HepG2 (cell line): ENCODE data around the gene TBC1D14. TPM values are rescaled to one million over a fixed set of nuclear protein-coding genes. Genes with fewer than 3 reads are reported as not detected.
A peak's percentile ranks its signal among the peaks of the same experiment; 100 is the strongest.

ENCODE experiments used
- MYNN ChIP-seq: sonication (generic); formaldehyde crosslinking; IDR thresholded peaks from 2 replicates; pipeline ENCODE4 v1.4.0; 2020; ENCODE audit warnings: mild to moderate bottlenecking, low read depth, missing genetic modification reagents
- SALL2 ChIP-seq: sonication (generic); formaldehyde crosslinking; IDR thresholded peaks from 2 replicates; pipeline ENCODE4 v1.8.1; 2023; ENCODE audit warnings: mild to moderate bottlenecking, missing genetic modification reagents, inconsistent platforms
- SIN3A ChIP-seq: IDR thresholded peaks from 2 replicates; pipeline ENCODE4 v1.6.1; 2011; ENCODE audit warnings: low read depth, mild to moderate bottlenecking, control low read depth, low read length, borderline replicate concordance
- SKI ChIP-seq: fragments of 450-650 bp; IDR thresholded peaks from one replicate; pipeline ENCODE4 v1.6.1; 2018; ENCODE audit warnings: mild to moderate bottlenecking; ENCODE audit not compliant: partially characterized antibody
- SP1 ChIP-seq, 2 experiments: fragments of 450-650 bp in 1 of 2; sonication (generic) in 1 of 2; formaldehyde crosslinking in 1 of 2; IDR thresholded peaks; 2 replicates each; pipeline versions ENCODE4 v1.4.0 to v1.6.1; 2016 to 2020; ENCODE audit warnings: missing genetic modification reagents in 1 of 2
- ZNF101 ChIP-seq: sonication (generic); formaldehyde crosslinking; IDR thresholded peaks from 2 replicates; pipeline ENCODE4 v1.4.0; 2020; ENCODE audit warnings: mild to moderate bottlenecking, low read depth, missing genetic modification reagents, borderline replicate concordance
- ZNF709 ChIP-seq: sonication (generic); formaldehyde crosslinking; IDR thresholded peaks from 2 replicates; pipeline ENCODE4 v1.5.0; 2020; ENCODE audit warnings: mild to moderate bottlenecking, missing genetic modification reagents
- polyA plus RNA-seq, 8 experiments: library from polyadenylated mRNA; depleted of rRNA in 3 of 8; stranded (reverse) in 7 of 8; unstranded in 1 of 8; fragments of >200 nt; fragmentation: Illumina TruSeq in 4 of 8; extraction: Trizol in 4 of 8; gene quantifications; 2 replicates each; pipeline versions ENCODE4 v1.2.1 to v1.2.3, GENCODE V29; 2011 to 2016; ENCODE audit warnings: low read depth in 4 of 8, missing spikeins in 1 of 8, mixed read lengths in 1 of 8; ENCODE audit not compliant: insufficient read depth in 1 of 8
- total RNA-seq, 5 experiments: library from RNA; depleted of rRNA; stranded (reverse); fragments of >200 nt; fragmentation: Illumina TruSeq; extraction: Trizol; gene quantifications; 2 replicates each; pipeline ENCODE4 v1.2.3, GENCODE V29; 2016; ENCODE audit warnings: low read depth in 1 of 5
- TF ChIP-seq, protein P1 (sequence below): sonication (generic); formaldehyde crosslinking; IDR thresholded peaks from 2 replicates; pipeline ENCODE4 v1.5.0; 2020; ENCODE audit warnings: mild to moderate bottlenecking, missing genetic modification reagents, borderline replicate concordance
- TF ChIP-seq, protein P2 (sequence below): IDR thresholded peaks from 2 replicates; pipeline ENCODE4 v1.6.1; 2016; ENCODE audit warnings: low read depth, control low read depth
- TF ChIP-seq, protein P3 (sequence below): sonication (generic); formaldehyde crosslinking; conservative IDR thresholded peaks from 2 replicates; pipeline ENCODE4 v1.4.0; 2020; ENCODE audit warnings: missing genetic modification reagents
- TF ChIP-seq, protein P4 (sequence below): sonication (generic); formaldehyde crosslinking; IDR thresholded peaks from 2 replicates; pipeline ENCODE4 v1.4.0; 2020; ENCODE audit warnings: missing genetic modification reagents, borderline replicate concordance
- TF ChIP-seq, protein P5 (sequence below): sonication (generic); formaldehyde crosslinking; IDR thresholded peaks from 2 replicates; pipeline ENCODE4 v1.5.0; 2020; ENCODE audit warnings: mild to moderate bottlenecking, missing genetic modification reagents, moderate library complexity

The TBC1D14 gene
- total and polyA plus RNA-seq, 2 of the 13 experiments (the other 11 are each of a cell fraction or from before 2014, with no cell fraction given), result 29.5 to 46.5 TPM

DNA sequence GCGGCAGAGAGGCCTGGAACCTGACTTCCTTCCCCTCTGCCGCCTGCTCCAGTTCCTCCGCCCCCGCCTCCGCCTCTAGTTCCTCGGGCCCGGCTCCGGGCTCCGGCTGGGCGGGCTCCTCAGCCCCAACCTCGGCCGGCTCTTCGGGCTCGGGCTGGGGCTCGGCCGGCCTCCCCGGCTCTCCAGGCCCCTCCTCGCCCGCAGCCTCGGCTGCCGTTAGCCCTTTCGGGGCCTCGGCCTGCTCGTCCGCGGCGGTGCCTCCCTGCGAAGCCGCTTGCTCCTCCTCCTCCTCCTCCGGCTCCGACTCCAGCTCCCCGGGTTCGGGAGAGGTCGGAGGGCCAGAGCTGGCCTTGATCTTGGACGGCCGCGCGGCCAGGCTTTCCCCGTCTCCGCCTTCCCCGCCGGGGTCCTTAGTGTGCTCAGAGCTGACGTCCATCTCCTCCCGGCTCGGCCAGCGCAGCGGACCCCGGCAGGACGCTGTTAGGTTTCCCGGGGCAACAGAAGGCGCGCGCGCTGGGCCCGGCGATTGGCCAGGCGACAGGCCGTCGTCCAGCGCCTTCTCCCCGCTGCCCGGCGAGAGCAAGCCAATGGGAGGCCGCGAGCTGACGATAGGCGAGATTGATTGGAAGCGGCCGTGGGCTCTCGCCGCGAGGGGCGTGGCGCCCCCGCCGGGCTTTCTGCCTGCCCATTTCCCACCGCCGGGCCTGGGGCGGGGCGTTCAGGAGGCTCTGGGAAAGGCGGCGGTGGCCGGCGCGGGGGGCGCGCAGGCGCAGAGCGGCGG is 133.1 kb downstream of the TBC1D14 start (continued):
- TF ChIP-seq ZNF101 (no peak), SIN3A (peak; percentile 99), SP1 (IDR thresholded peaks at IDR 0.05) (no peak), SP1 (CRISPR knock-in tag; IDR thresholded peaks at IDR 0.05) (peak; percentile 81), ZNF709 (CRISPR knock-in tag) (0 out of 2 replicates have a peak, but pooled peaks have one; percentile 25), SALL2 (CRISPR knock-in tag) (peak; percentile 62; the same call in 1 of the 2 replicates), SKI (peak; percentile 26), MYNN (CRISPR knock-in tag) (0 out of 2 replicates have a peak, but pooled peaks have one; percentile 49)
- TF ChIP-seq, protein P1, sequence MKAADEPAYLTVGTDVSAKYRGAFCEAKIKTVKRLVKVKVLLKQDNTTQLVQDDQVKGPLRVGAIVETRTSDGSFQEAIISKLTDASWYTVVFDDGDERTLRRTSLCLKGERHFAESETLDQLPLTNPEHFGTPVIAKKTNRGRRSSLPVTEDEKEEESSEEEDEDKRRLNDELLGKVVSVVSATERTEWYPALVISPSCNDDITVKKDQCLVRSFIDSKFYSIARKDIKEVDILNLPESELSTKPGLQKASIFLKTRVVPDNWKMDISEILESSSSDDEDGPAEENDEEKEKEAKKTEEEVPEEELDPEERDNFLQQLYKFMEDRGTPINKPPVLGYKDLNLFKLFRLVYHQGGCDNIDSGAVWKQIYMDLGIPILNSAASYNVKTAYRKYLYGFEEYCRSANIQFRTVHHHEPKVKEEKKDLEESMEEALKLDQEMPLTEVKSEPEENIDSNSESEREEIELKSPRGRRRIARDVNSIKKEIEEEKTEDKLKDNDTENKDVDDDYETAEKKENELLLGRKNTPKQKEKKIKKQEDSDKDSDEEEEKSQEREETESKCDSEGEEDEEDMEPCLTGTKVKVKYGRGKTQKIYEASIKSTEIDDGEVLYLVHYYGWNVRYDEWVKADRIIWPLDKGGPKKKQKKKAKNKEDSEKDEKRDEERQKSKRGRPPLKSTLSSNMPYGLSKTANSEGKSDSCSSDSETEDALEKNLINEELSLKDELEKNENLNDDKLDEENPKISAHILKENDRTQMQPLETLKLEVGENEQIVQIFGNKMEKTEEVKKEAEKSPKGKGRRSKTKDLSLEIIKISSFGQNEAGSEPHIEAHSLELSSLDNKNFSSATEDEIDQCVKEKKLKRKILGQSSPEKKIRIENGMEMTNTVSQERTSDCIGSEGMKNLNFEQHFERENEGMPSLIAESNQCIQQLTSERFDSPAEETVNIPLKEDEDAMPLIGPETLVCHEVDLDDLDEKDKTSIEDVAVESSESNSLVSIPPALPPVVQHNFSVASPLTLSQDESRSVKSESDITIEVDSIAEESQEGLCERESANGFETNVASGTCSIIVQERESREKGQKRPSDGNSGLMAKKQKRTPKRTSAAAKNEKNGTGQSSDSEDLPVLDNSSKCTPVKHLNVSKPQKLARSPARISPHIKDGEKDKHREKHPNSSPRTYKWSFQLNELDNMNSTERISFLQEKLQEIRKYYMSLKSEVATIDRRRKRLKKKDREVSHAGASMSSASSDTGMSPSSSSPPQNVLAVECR (CRISPR knock-in tag), result peak; percentile 99
- TF ChIP-seq, protein P2, sequence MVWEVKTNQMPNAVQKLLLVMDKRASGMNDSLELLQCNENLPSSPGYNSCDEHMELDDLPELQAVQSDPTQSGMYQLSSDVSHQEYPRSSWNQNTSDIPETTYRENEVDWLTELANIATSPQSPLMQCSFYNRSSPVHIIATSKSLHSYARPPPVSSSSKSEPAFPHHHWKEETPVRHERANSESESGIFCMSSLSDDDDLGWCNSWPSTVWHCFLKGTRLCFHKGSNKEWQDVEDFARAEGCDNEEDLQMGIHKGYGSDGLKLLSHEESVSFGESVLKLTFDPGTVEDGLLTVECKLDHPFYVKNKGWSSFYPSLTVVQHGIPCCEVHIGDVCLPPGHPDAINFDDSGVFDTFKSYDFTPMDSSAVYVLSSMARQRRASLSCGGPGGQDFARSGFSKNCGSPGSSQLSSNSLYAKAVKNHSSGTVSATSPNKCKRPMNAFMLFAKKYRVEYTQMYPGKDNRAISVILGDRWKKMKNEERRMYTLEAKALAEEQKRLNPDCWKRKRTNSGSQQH (CRISPR knock-in tag), result peak; percentile 67
- TF ChIP-seq, protein P3, sequence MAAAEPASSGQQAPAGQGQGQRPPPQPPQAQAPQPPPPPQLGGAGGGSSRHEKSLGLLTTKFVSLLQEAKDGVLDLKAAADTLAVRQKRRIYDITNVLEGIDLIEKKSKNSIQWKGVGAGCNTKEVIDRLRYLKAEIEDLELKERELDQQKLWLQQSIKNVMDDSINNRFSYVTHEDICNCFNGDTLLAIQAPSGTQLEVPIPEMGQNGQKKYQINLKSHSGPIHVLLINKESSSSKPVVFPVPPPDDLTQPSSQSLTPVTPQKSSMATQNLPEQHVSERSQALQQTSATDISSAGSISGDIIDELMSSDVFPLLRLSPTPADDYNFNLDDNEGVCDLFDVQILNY (CRISPR knock-in tag), result peak; percentile 44; the same call in 1 of the 2 replicates
- TF ChIP-seq, protein P4, sequence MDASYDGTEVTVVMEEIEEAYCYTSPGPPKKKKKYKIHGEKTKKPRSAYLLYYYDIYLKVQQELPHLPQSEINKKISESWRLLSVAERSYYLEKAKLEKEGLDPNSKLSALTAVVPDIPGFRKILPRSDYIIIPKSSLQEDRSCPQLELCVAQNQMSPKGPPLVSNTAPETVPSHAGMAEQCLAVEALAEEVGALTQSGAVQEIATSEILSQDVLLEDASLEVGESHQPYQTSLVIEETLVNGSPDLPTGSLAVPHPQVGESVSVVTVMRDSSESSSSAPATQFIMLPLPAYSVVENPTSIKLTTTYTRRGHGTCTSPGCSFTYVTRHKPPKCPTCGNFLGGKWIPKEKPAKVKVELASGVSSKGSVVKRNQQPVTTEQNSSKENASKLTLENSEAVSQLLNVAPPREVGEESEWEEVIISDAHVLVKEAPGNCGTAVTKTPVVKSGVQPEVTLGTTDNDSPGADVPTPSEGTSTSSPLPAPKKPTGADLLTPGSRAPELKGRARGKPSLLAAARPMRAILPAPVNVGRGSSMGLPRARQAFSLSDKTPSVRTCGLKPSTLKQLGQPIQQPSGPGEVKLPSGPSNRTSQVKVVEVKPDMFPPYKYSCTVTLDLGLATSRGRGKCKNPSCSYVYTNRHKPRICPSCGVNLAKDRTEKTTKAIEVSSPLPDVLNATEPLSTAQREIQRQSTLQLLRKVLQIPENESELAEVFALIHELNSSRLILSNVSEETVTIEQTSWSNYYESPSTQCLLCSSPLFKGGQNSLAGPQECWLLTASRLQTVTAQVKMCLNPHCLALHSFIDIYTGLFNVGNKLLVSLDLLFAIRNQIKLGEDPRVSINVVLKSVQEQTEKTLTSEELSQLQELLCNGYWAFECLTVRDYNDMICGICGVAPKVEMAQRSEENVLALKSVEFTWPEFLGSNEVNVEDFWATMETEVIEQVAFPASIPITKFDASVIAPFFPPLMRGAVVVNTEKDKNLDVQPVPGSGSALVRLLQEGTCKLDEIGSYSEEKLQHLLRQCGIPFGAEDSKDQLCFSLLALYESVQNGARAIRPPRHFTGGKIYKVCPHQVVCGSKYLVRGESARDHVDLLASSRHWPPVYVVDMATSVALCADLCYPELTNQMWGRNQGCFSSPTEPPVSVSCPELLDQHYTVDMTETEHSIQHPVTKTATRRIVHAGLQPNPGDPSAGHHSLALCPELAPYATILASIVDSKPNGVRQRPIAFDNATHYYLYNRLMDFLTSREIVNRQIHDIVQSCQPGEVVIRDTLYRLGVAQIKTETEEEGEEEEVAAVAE (CRISPR knock-in tag), result 0 out of 2 replicates have a peak, but pooled peaks have one; percentile 68
- TF ChIP-seq, protein P5, sequence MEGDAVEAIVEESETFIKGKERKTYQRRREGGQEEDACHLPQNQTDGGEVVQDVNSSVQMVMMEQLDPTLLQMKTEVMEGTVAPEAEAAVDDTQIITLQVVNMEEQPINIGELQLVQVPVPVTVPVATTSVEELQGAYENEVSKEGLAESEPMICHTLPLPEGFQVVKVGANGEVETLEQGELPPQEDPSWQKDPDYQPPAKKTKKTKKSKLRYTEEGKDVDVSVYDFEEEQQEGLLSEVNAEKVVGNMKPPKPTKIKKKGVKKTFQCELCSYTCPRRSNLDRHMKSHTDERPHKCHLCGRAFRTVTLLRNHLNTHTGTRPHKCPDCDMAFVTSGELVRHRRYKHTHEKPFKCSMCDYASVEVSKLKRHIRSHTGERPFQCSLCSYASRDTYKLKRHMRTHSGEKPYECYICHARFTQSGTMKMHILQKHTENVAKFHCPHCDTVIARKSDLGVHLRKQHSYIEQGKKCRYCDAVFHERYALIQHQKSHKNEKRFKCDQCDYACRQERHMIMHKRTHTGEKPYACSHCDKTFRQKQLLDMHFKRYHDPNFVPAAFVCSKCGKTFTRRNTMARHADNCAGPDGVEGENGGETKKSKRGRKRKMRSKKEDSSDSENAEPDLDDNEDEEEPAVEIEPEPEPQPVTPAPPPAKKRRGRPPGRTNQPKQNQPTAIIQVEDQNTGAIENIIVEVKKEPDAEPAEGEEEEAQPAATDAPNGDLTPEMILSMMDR, result peak; percentile 45; the same call in 1 of the 2 replicates
